Measurements from ENCODE around the gene CUL2.

DNA sequence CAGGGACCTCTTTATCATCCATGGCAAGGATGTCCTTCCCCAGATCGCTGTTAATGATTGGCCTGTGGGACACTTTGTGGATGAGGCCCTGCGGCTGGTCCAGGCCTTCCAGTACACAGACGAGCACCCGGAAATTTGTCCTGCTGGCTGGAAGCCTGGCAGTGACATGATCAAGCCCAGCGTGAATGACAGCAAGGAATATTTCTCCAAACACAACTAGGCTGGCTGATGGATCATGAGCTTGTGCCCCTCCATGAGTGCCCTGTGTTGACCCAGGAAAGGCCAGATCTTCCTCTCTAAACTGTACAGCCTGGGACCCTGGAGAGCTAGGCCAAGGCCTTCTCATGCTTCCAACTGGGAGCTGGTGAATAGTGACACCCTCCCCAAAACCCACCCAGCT is 124.1 kb downstream of the CUL2 start:
- TF ChIP-seq, protein P1, sequence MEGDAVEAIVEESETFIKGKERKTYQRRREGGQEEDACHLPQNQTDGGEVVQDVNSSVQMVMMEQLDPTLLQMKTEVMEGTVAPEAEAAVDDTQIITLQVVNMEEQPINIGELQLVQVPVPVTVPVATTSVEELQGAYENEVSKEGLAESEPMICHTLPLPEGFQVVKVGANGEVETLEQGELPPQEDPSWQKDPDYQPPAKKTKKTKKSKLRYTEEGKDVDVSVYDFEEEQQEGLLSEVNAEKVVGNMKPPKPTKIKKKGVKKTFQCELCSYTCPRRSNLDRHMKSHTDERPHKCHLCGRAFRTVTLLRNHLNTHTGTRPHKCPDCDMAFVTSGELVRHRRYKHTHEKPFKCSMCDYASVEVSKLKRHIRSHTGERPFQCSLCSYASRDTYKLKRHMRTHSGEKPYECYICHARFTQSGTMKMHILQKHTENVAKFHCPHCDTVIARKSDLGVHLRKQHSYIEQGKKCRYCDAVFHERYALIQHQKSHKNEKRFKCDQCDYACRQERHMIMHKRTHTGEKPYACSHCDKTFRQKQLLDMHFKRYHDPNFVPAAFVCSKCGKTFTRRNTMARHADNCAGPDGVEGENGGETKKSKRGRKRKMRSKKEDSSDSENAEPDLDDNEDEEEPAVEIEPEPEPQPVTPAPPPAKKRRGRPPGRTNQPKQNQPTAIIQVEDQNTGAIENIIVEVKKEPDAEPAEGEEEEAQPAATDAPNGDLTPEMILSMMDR (IDR thresholded peaks at IDR 0.05), result no peak
- no peak for TF ChIP-seq EZH2 (IDR thresholded peaks at IDR 0.05; ENCODE audit: borderline replicate concordance, insufficient read depth, low read depth, low read length, poor library complexity, severe bottlenecking)

Measured in B cell (primary cell).